Sigmoid colon (tissue), 7 donors: ENCODE measurements around the gene MAP1B. TPM values are rescaled to one million over a fixed set of nuclear protein-coding genes. Genes with fewer than 3 reads are reported as not detected.

ENCODE experiments used
- DNase-seq: peaks from one replicate; pipeline ENCODE4 v3.0.0-alpha.2; 2019
- H3K27ac ChIP-seq, 4 donors: fragments of 200-600 bp; sonication (generic); one replicate each; pipeline ENCODE4 v1.5.1; 2016 to 2019; ENCODE audit warnings: mild to moderate bottlenecking in 1 of 4
- H3K27me3 ChIP-seq, 3 donors: fragments of 200-600 bp; sonication (generic); one replicate each; pipeline ENCODE4 v1.5.1; 2019; ENCODE audit warnings: mild to moderate bottlenecking in 1 of 3
- H3K36me3 ChIP-seq, 4 donors: fragments of 200-600 bp; sonication (generic); one replicate each; pipeline ENCODE4 v1.5.1; 2016 to 2019
- H3K4me1 ChIP-seq, 4 donors: fragments of 200-600 bp; sonication (generic); one replicate each; pipeline ENCODE4 v1.5.1; 2017 to 2019
- H3K4me3 ChIP-seq, 4 donors: fragments of 200-600 bp; sonication (generic); one replicate each; pipeline ENCODE4 v1.5.1; 2017 to 2019; ENCODE audit warnings: mild to moderate bottlenecking in 2 of 4, moderate library complexity in 1 of 4
- H3K9me3 ChIP-seq, 4 donors: fragments of 200-600 bp in 3 of 4; sonication (generic) in 3 of 4; one replicate each; pipeline versions ENCODE4 v1.5.1 to v1.6.1; 2013 to 2019
- CTCF ChIP-seq, 4 experiments: fragments of 450-650 bp in 3 of 4; fragments of 200-600 bp in 1 of 4; IDR thresholded peaks; one replicate each; pipeline ENCODE4 v1.5.1; 2016 to 2019; ENCODE audit warnings: antibody characterized with exemption in 4 of 4, mild to moderate bottlenecking in 3 of 4, moderate library complexity in 2 of 4
- EP300 ChIP-seq, 4 donors: sonication (generic); formaldehyde crosslinking; IDR thresholded peaks; one replicate each; pipeline ENCODE4 v1.6.1; 2017; ENCODE audit warnings: antibody characterized with exemption in 4 of 4
- POLR2A ChIP-seq, 2 donors: fragments of 450-650 bp; IDR thresholded peaks; one replicate each; pipeline ENCODE4 v1.6.1; 2016; ENCODE audit warnings: antibody characterized with exemption in 2 of 2, mild to moderate bottlenecking in 2 of 2, moderate library complexity in 2 of 2
- POLR2AphosphoS5 ChIP-seq, 4 donors: sonication (generic); formaldehyde crosslinking; IDR thresholded peaks; one replicate each; pipeline ENCODE4 v1.6.1; 2017; ENCODE audit warnings: antibody characterized with exemption in 4 of 4
- WGBS, 2 donors: extraction: QIAGEN DNeasy Blood & Tissue Kit; methylation state at CpG; one replicate each; pipeline ENCODE4 v1.1.7; 2013; 5-methylcytosine and 5-hydroxymethylcytosine counted together
- intact Hi-C: fragments of 100-400 bp; cut with DNase I; formaldehyde crosslinking; loops from one replicate; pipeline ENCODE4 v1.15.1; 2023
- polyA plus RNA-seq, 3 donors: library from polyadenylated mRNA; stranded (reverse); fragments of 200-250 nt; gene quantifications; one replicate each; pipeline ENCODE4 v1.2.3, GENCODE V29; 2013
- total RNA-seq, 4 donors: library from RNA; depleted of rRNA; stranded (reverse); fragments of >200 nt; gene quantifications; one replicate each; pipeline ENCODE4 v1.1.0, GENCODE V29; 2016
- donor health status: healthy with polysubstance abuse.
- donor health status: Bipolar disorder and iron deficiency.
- donor health status: healthy.

MAP1B gene
- total and polyA plus RNA-seq, 7 donors = 0.69 to 659 (median 98.6) TPM

DNA sequence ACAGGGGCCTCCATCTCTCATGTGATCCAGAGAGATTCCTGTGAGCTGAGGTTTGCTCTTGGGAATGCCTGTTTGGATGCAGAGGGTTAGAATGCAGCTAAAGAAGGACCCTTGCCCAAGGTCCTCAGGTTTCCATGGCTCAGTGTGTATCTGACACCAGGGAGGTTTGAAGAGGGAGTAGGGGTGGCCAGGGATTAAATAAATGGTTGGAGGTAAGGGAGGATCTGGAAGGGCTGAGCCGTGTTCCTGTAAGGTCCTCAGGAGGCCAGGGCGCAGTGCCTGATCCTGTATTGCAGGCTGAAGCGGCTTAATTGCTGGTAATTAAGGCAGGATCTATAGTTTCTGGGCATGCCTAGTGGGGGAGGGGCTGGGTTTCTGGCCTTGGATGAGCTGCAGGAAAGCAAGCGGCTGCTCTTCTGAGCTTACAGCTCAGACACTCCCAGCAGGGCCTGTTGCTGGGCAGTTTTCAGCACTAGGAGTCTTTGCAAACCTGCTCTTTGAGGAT lies 41.5 kb upstream of the MAP1B start:
- WGBS, 2 donors = 8 to 29% methylated on average over 4 of the region's 4 CpGs
- H3K27me3 ChIP-seq = no peaks in the 10 kb centered on the region

DNA sequence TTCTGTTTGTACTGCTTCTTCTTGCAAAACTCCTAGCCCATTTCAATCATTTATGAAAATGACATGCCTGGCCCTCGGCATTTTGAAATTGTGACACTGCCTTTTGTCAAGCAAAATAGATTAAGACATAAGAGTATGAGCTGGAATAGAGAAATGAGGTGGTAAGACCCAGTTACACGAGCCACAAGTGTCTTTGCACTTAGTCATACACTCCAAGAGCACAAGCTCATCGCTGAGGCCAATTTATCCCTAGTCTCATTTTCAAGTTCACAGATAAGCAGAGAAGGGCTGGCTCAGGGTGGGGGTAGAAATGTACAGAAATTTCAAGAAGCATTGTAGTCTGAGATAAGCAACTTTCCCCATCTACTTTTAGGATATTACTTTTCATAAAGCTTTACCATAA lies 40.6 kb upstream of the MAP1B start:
- H3K9me3 ChIP-seq = no peaks in the 10 kb centered on the region
- TF ChIP-seq CTCF (IDR thresholded peaks at IDR 0.05) (no peak), POLR2AphosphoS5 (IDR thresholded peaks at IDR 0.05) (no peak), POLR2A (IDR thresholded peaks at IDR 0.05) (no peak), EP300 (IDR thresholded peaks at IDR 0.05) (no peak)
- H3K27ac ChIP-seq = no peak overlapping the region
- no peaks in the 10 kb centered on the region for H3K27me3 ChIP-seq
- no peak overlapping the region for H3K4me3 ChIP-seq
- no peaks in the 10 kb centered on the region for H3K4me1 ChIP-seq
- intact Hi-C loops = no loop called here
- no peaks in the 10 kb centered on the region for H3K36me3 ChIP-seq
- DNase-seq = no peak
- 45 to 59% methylated on average over 3 of the region's 3 CpGs for WGBS, 2 donors

More for the DNA sequence above, 41.5 kb upstream of the MAP1B start:
- TF ChIP-seq CTCF (IDR thresholded peaks at IDR 0.05) = no peak
- no peak for TF ChIP-seq EP300 (IDR thresholded peaks at IDR 0.05)
- no peak for TF ChIP-seq POLR2A (IDR thresholded peaks at IDR 0.05)
- no peak for TF ChIP-seq POLR2AphosphoS5 (IDR thresholded peaks at IDR 0.05)
- H3K4me1 ChIP-seq = no peaks in the 10 kb centered on the region
- H3K4me3 ChIP-seq = no peak overlapping the region
- intact Hi-C loops = no loop called here
- no peaks in the 10 kb centered on the region for H3K36me3 ChIP-seq
- no peak overlapping the region for H3K27ac ChIP-seq
- no peak for DNase-seq
- no peaks in the 10 kb centered on the region for H3K9me3 ChIP-seq

DNA sequence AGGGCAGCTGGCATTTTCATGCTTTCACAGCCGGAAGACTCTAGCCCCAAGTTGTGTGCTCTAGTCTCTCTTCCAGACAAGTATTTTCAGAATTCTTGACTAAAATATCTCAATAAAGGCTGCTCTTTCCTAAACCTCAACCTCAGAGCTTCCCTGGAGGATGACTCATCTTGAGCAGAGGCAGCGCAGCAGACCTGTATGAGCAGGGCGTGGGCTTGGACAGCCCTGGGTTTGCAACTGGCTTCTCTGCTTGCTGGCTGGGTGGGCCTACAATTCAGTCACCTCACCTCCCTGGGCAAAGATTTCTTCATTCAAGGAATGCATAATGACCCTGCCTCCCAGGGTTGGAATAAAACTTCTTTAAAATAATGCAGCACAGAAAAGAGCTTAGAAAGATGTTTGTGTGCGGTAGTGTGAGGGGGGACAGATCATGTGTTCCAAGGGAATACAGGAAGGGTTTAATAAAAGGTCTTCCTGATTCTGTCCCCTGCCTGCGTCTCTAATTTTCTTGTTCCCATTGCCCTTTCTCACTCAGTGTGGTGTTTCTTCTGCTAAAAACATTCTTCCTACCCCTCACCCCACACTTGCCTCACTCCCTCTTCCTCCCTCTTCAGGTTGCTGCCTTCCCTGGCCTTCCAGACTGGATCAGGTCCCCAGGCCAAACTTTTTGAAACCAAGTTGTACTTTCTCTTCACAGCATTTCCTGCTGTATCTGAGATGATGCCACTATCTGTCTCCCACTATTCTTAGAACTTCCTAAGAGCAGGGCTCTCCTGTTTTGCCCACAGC lies 39.4 kb upstream of the MAP1B start:
- no peak overlapping the region for H3K4me3 ChIP-seq
- no peak overlapping the region for H3K27ac ChIP-seq
- no peak for DNase-seq
- no peaks in the 10 kb centered on the region for H3K4me1 ChIP-seq
- no peaks in the 10 kb centered on the region for H3K9me3 ChIP-seq
- H3K27me3 ChIP-seq = no peaks in the 10 kb centered on the region
- TF ChIP-seq POLR2A (IDR thresholded peaks at IDR 0.05) (no peak), CTCF (IDR thresholded peaks at IDR 0.05) (no peak), POLR2AphosphoS5 (IDR thresholded peaks at IDR 0.05) (no peak), EP300 (IDR thresholded peaks at IDR 0.05) (no peak)
- intact Hi-C loops = no loop called here
- no peaks in the 10 kb centered on the region for H3K36me3 ChIP-seq
- WGBS, 2 donors = 78 to 80% methylated on average over 5 of the region's 5 CpGs

GRCh38 chr5:72070529-72070928 lies 36.7 kb upstream of the MAP1B start:
- no peaks in the 10 kb centered on the region for H3K36me3 ChIP-seq
- H3K27ac ChIP-seq = no peak overlapping the region
- intact Hi-C loops = no loop called here
- H3K27me3 ChIP-seq = no peaks in the 10 kb centered on the region
- H3K4me1 ChIP-seq = no peaks in the 10 kb centered on the region
- no peak overlapping the region for H3K4me3 ChIP-seq
- TF ChIP-seq POLR2A (IDR thresholded peaks at IDR 0.05) (no peak), POLR2AphosphoS5 (IDR thresholded peaks at IDR 0.05) (no peak), EP300 (IDR thresholded peaks at IDR 0.05) (no peak), CTCF (IDR thresholded peaks at IDR 0.05) (no peak)
- H3K9me3 ChIP-seq = no peaks in the 10 kb centered on the region
- no peak for DNase-seq
- WGBS, 2 donors = 62 to 66% methylated on average over 3 of the region's 3 CpGs
